ENCODE data around the gene TRAPPC10.

DNA sequence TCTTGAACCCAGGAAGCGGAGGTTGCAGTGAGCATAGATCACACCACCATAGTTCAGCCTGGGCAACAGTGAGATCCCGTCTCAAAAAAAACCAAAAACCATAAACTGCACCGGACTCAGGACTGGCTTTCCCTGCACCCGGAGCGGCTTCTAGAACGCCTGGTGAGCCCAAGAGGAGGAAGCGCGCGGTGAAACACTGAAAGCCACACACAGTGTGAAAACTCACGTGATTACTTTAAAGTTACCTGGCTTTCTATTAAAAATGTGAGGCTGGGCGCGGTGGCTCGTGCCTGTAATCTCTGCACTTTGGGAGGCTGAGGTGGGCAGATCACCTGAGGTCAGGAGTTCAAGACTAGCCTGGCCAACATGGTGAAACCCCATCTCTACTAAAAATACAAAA is 7.0 kb upstream of the TRAPPC10 start:
- TF ChIP-seq POLR2AphosphoS5 (IDR thresholded peaks at IDR 0.05) (no peak), CTCF (IDR thresholded peaks at IDR 0.05 in 8 of 11, conservative IDR thresholded peaks at IDR 0.05 in 3 of 11) (no peak), POLR2A (IDR thresholded peaks at IDR 0.05) (no peak)

Data from spleen (tissue), 7 donors.